HUES48 (cell line): ENCODE results near the gene SPON2.

Experiments used
- H3K27ac ChIP-seq: one replicate; pipeline ENCODE4 v1.7.0; 2013; ENCODE audit warnings: low read depth, low read length, inconsistent platforms
- H3K27me3 ChIP-seq: 2 replicates; pipeline ENCODE4 v1.6.1; 2013; ENCODE audit warnings: mild to moderate bottlenecking, low read length; ENCODE audit not compliant: control insufficient read depth, insufficient read depth
- H3K36me3 ChIP-seq: 2 replicates; pipeline ENCODE4 v1.6.1; 2013; ENCODE audit warnings: low read length; ENCODE audit not compliant: control insufficient read depth, insufficient read depth
- H3K4me1 ChIP-seq: 2 replicates; pipeline ENCODE4 v1.6.1; 2013; ENCODE audit warnings: mild to moderate bottlenecking, low read length; ENCODE audit not compliant: control insufficient read depth, insufficient read depth
- H3K4me3 ChIP-seq: 2 replicates; pipeline ENCODE4 v1.5.1; 2013; ENCODE audit warnings: mild to moderate bottlenecking, low read depth, low read length
- H3K9ac ChIP-seq: 2 replicates; pipeline ENCODE4 v1.6.1; 2013; ENCODE audit warnings: mild to moderate bottlenecking, low read depth, low read length, moderate library complexity
- H3K9me3 ChIP-seq: 2 replicates; pipeline ENCODE4 v1.6.1; 2013; ENCODE audit warnings: low read length; ENCODE audit not compliant: control insufficient read depth, insufficient read depth

Gene SPON2

GRCh38 chr4:1155314-1155713, 17.1 kb downstream of the SPON2 start:
- no peaks in the 10 kb centered on the region for H3K36me3 ChIP-seq
- H3K9ac ChIP-seq, result no peak overlapping the region
- 0 out of 2 replicates have a peak, but pooled peaks cover 2% of the 10 kb centered on the region for H3K9me3 ChIP-seq
- H3K27ac ChIP-seq, result no peak overlapping the region
- no peaks in the 10 kb centered on the region; the same call in 1 of the 2 replicates for H3K27me3 ChIP-seq
- H3K4me1 ChIP-seq, result no peaks in the 10 kb centered on the region
- no peak overlapping the region for H3K4me3 ChIP-seq

GRCh38 chr4:1154523-1155182, 17.7 kb downstream of the SPON2 start:
- no peaks in the 10 kb centered on the region for H3K4me1 ChIP-seq
- no peaks in the 10 kb centered on the region for H3K36me3 ChIP-seq
- no peak overlapping the region for H3K4me3 ChIP-seq
- no peaks in the 10 kb centered on the region; the same call in 1 of the 2 replicates for H3K27me3 ChIP-seq
- peaks cover 5% of the 10 kb centered on the region; the same call in 1 of the 2 replicates for H3K9me3 ChIP-seq
- H3K27ac ChIP-seq, result no peak overlapping the region
- H3K9ac ChIP-seq, result no peak overlapping the region

- no peaks in the 10 kb centered on the region for H3K36me3 ChIP-seq
- no peak overlapping the region for H3K9ac ChIP-seq
- H3K4me3 ChIP-seq, result no peak overlapping the region
- no peaks in the 10 kb centered on the region for H3K4me1 ChIP-seq
- peaks cover 5% of the 10 kb centered on the region; the same call in 1 of the 2 replicates for H3K9me3 ChIP-seq
- no peak overlapping the region for H3K27ac ChIP-seq
- H3K27me3 ChIP-seq, result no peaks in the 10 kb centered on the region; the same call in 1 of the 2 replicates
Measured at GRCh38 chr4:1154126-1154522, 18.3 kb downstream of the SPON2 start.

- H3K27ac ChIP-seq, result no peak overlapping the region
- H3K9ac ChIP-seq, result no peak overlapping the region
- no peaks in the 10 kb centered on the region; the same call in 1 of the 2 replicates for H3K27me3 ChIP-seq
- peaks cover 5% of the 10 kb centered on the region; the same call in 1 of the 2 replicates for H3K9me3 ChIP-seq
- H3K36me3 ChIP-seq, result no peaks in the 10 kb centered on the region
- no peaks in the 10 kb centered on the region for H3K4me1 ChIP-seq
- H3K4me3 ChIP-seq, result no peak overlapping the region
Measured at GRCh38 chr4:1153567-1154090, 18.8 kb downstream of the SPON2 start.

DNA sequence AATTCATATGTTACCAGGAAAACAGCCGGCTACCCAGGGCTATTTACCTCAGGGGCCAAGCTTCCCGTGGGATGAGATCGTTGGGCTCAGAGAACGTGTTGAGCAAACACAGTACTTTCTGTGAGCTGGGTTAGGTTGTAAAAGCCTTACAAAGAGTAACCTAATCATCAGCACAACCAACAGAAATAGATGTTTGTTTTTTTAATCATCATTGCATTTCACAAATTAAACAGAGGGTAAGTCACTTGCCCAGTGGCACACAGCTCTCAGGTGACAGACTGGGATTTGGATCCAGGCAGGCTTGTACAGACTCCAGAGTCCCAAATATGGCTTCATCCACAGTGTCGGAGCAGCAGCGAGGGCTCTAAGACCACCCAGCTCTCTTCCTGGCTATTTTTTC, 20.1 kb downstream of the SPON2 start:
- no peaks in the 10 kb centered on the region for H3K36me3 ChIP-seq
- no peaks in the 10 kb centered on the region for H3K4me1 ChIP-seq
- H3K27ac ChIP-seq, result no peak overlapping the region
- H3K9ac ChIP-seq, result no peak overlapping the region
- peaks cover 3% of the 10 kb centered on the region; the same call in 1 of the 2 replicates for H3K9me3 ChIP-seq
- no peak overlapping the region for H3K4me3 ChIP-seq
- no peaks in the 10 kb centered on the region; the same call in 1 of the 2 replicates for H3K27me3 ChIP-seq

DNA sequence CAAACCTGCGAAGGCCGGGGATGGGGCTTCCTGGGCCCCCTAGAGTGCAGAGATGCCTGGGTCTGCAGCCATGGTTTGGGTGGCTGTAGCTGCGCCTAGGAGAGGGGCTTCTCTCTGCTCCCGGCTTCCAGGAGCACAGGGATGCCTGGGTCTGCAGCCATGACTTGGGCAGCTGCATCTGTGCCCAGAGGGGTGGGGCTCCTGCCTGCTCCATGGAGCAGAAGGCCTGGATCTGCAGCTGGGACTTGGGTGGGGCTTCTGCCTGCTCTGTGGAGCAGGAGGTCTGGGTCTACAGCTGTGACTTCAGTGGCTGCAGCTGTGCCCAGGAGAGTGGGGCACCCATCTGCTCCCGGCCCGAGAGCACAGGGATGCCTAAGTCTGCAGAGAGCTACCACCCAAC, 20.8 kb downstream of the SPON2 start:
- Histone ChIP-seq H3K27me3 (no peaks in the 10 kb centered on the region; the same call in 1 of the 2 replicates), H3K4me1 (no peaks in the 10 kb centered on the region), H3K9ac (no peak overlapping the region), H3K9me3 (peaks cover 7% of the 10 kb centered on the region; the same call in 1 of the 2 replicates), H3K36me3 (no peaks in the 10 kb centered on the region), H3K27ac (no peak overlapping the region), H3K4me3 (no peak overlapping the region)

DNA sequence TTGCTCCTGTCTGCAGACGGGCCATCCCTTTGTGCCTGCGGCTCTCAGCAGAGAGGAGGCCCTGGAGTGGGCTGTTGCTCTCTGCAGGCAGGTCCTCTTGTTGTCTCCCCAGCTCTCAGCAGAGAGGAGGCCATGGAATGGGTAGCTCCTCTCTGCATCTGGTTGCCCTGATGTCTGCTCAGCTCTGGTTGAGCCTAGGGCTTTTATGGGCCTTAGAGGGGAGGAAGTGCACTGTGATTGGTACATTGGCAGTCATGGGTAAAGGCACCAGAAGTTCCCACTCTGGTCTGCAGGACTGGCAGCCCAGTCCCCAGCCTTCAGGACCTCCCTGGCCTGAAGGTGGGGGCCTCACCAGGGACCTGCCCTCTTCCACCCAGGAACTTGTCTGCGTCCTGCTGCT, 21.5 kb downstream of the SPON2 start:
- Histone ChIP-seq H3K4me3 (no peak overlapping the region), H3K9ac (no peak overlapping the region), H3K27ac (no peak overlapping the region), H3K9me3 (peaks cover 7% of the 10 kb centered on the region; the same call in 1 of the 2 replicates), H3K36me3 (no peaks in the 10 kb centered on the region), H3K4me1 (no peaks in the 10 kb centered on the region), H3K27me3 (no peaks in the 10 kb centered on the region; the same call in 1 of the 2 replicates)

DNA sequence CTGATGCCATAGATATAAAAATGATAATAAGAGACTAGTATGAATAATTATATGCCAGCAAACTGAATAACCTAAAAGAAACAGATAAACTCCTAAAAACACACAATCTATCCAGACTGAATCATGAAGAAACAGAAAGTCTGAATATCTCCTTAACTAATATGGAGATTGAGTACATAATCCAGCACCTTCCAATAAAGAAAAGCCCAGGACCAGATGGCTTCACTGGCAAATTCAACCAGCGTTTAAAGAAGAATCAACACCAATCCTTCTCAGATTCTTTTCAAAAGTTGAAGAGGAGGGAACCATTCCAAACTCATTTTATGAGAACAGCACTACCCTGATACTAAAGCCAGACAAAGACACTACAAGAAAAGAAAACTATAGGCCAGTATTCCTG, 32.5 kb downstream of the SPON2 start:
- Histone ChIP-seq H3K36me3 (no peaks in the 10 kb centered on the region), H3K9me3 (peaks cover 9% of the 10 kb centered on the region), H3K27me3 (no peaks in the 10 kb centered on the region; the same call in 1 of the 2 replicates), H3K9ac (no peak overlapping the region), H3K27ac (no peak overlapping the region), H3K4me1 (no peaks in the 10 kb centered on the region), H3K4me3 (no peak overlapping the region)

GRCh38 chr4:1137850-1138249, 34.5 kb downstream of the SPON2 start:
- Histone ChIP-seq H3K9ac (no peak overlapping the region), H3K27me3 (no peaks in the 10 kb centered on the region; the same call in 1 of the 2 replicates), H3K4me1 (no peaks in the 10 kb centered on the region), H3K36me3 (no peaks in the 10 kb centered on the region), H3K9me3 (no peaks in the 10 kb centered on the region), H3K27ac (no peak overlapping the region), H3K4me3 (no peak overlapping the region)

- H3K4me1 ChIP-seq, result no peaks in the 10 kb centered on the region
- H3K4me3 ChIP-seq, result no peak overlapping the region
- H3K9me3 ChIP-seq, result no peaks in the 10 kb centered on the region
- no peak overlapping the region for H3K27ac ChIP-seq
- no peak overlapping the region for H3K9ac ChIP-seq
- H3K27me3 ChIP-seq, result no peaks in the 10 kb centered on the region; the same call in 1 of the 2 replicates
- H3K36me3 ChIP-seq, result no peaks in the 10 kb centered on the region
Measured at GRCh38 chr4:1137063-1137776, 35.2 kb downstream of the SPON2 start.

GRCh38 chr4:1136048-1136447, 36.3 kb downstream of the SPON2 start:
- H3K4me1 ChIP-seq, result no peaks in the 10 kb centered on the region
- H3K9me3 ChIP-seq, result no peaks in the 10 kb centered on the region
- no peaks in the 10 kb centered on the region; the same call in 1 of the 2 replicates for H3K27me3 ChIP-seq
- H3K36me3 ChIP-seq, result no peaks in the 10 kb centered on the region
- H3K4me3 ChIP-seq, result no peak overlapping the region
- no peak overlapping the region for H3K9ac ChIP-seq
- H3K27ac ChIP-seq, result no peak overlapping the region
